Pancreas (tissue), 10 donors: Measurements from ENCODE around the gene ANXA9. TPM values are rescaled to one million over a fixed set of nuclear protein-coding genes. Genes with fewer than 3 reads are reported as not detected.

Source experiments
- ATAC-seq, 4 donors: fragments of 200-7000 bp; cut with Tn5 transposase; one replicate each; pipeline versions ENCODE4 v1.8.0 to v1.9.1; 2020; ENCODE audit warnings: mild to moderate bottlenecking in 4 of 4, moderate library complexity in 4 of 4
- DNase-seq, 6 donors: peaks; one replicate each; pipeline ENCODE4 v3.0.0-alpha.2; 2020
- FAIRE-seq: peaks from 2 replicates; lab custom pipeline; 2012; peaks lifted over from hg19 to GRCh38; lab: Jason Lieb, UNC
- H3K27ac ChIP-seq, 4 donors: fragments of 200-600 bp; sonication (generic); 1 replicate in 3 of 4; 2 replicates in 1 of 4; pipeline versions ENCODE4 v1.5.0 to v1.8.0; 2020
- H3K27me3 ChIP-seq, 4 donors: fragments of 200-600 bp; one replicate each; pipeline ENCODE4 v1.8.0; 2021
- H3K36me3 ChIP-seq, 3 donors: fragments of 200-600 bp; sonication (generic) in 1 of 3; one replicate each; pipeline versions ENCODE4 v1.5.0 to v1.8.0; 2020 to 2021
- H3K4me1 ChIP-seq, 3 donors: fragments of 200-600 bp; one replicate each; pipeline ENCODE4 v1.8.0; 2021
- H3K4me3 ChIP-seq, 4 donors: fragments of 200-600 bp; sonication (generic) in 2 of 4; one replicate each; pipeline versions ENCODE4 v1.5.0 to v1.8.0; 2020 to 2021
- H3K9me3 ChIP-seq, 4 donors: fragments of 200-600 bp; one replicate each; pipeline ENCODE4 v1.8.0; 2021
- CTCF ChIP-seq, 4 donors: fragments of 200-600 bp; sonication (generic) in 3 of 4; IDR thresholded peaks; one replicate each; pipeline versions ENCODE4 v1.5.0 to v1.8.0; 2021; ENCODE audit warnings: antibody characterized with exemption in 4 of 4
- WGBS, 2 donors: extraction: QIAGEN DNeasy Blood & Tissue Kit; methylation state at CpG; one replicate each; pipeline ENCODE4 v1.1.7; 2013; 5-methylcytosine and 5-hydroxymethylcytosine counted together
- intact Hi-C, 3 donors: fragments of 100-400 bp; cut with DNase I; formaldehyde crosslinking; loops; one replicate each; pipeline versions ENCODE4 v1.11.1 to v1.14.2; 2022
- polyA plus RNA-seq, 2 donors: library from polyadenylated mRNA; stranded (reverse); fragments of 200-250 nt; gene quantifications; one replicate each; pipeline ENCODE4 v1.2.3, GENCODE V29; 2013
- total RNA-seq, 6 donors: library from RNA; stranded (reverse); fragmentation: NEBNext Ultra II Directional in 4 of 6; extraction: Animal tissue kit (Norgen Biotek cat#: 25700) in 4 of 6; gene quantifications; one replicate each; pipeline versions ENCODE4 v1.2.1 to v1.2.4, GENCODE V29; 2021 to 2023
- donor health status: healthy with polysubstance abuse.
- donor health status: DM: no; HTN: no; CAD: no; lungs with moderate emphysema.
- donor health status: DM: no; HTN: no; CAD: no.
- donor health status: control.
- donor health status: control.
- donor health status: Bipolar disorder and iron deficiency.
- donor health status: DM: yes; HTN: yes; CAD: no.
- donor health status: DM: no; HTN: no; CAD: no.
- donor health status: DM: no; HTN: no; CAD: no.
- donor health status: DM: yes; HTN: yes; CAD: no.

ANXA9 gene
- total and polyA plus RNA-seq, 8 donors: 11.7 to 30.7 (median 15.8) TPM

- ATAC-seq (no peak), FAIRE-seq (no peak), DNase-seq (no peak)
- Histone ChIP-seq H3K27ac (no peak overlapping the region), H3K36me3 (peaks cover 0 to 14% (median 6%) of the 10 kb centered on the region in 3 donors), H3K4me3 (no peak overlapping the region), H3K4me1 (no peaks in the 10 kb centered on the region), H3K27me3 (no peaks in the 10 kb centered on the region), H3K9me3 (no peaks in the 10 kb centered on the region)
- 50 to 51% methylated on average over 4 of the region's 4 CpGs for WGBS, 2 donors
- no peak for TF ChIP-seq CTCF (IDR thresholded peaks at IDR 0.05)
- intact Hi-C loops: loop anchor here in 1 of 3 donors (10.0 kb wide), 1 partner anchor 178 kb away; no protein-coding TSS in a partner anchor
Measured at GRCh38 chr1:150992626-150993025, 10.5 kb downstream of the ANXA9 start.

GRCh38 chr1:150994248-150994647 is 12.2 kb downstream of the ANXA9 start:
- Histone ChIP-seq H3K9me3 (no peaks in the 10 kb centered on the region), H3K36me3 (peaks cover 0 to 30% (median 15%) of the 10 kb centered on the region in 3 donors), H3K4me3 (no peak overlapping the region), H3K27me3 (no peaks in the 10 kb centered on the region), H3K27ac (no peak overlapping the region), H3K4me1 (no peaks in the 10 kb centered on the region)
- WGBS, 2 donors: 56 to 59% methylated on average over 3 of the region's 3 CpGs
- FAIRE-seq (no peak), ATAC-seq (no peak), DNase-seq (no peak)
- TF ChIP-seq CTCF (IDR thresholded peaks at IDR 0.05): no peak
- intact Hi-C loops: loop anchor here in 1 of 3 donors (10.0 kb wide), 1 partner anchor 179 kb away; no protein-coding TSS in a partner anchor

GRCh38 chr1:150995460-150995859 is 13.4 kb downstream of the ANXA9 start:
- ATAC-seq (no peak), DNase-seq (no peak), FAIRE-seq (no peak)
- Histone ChIP-seq H3K9me3 (no peaks in the 10 kb centered on the region), H3K4me1 (no peaks in the 10 kb centered on the region), H3K27me3 (no peaks in the 10 kb centered on the region), H3K27ac (no peak overlapping the region), H3K36me3 (peaks cover 0 to 39% (median 21%) of the 10 kb centered on the region in 3 donors), H3K4me3 (no peak overlapping the region)
- no peak for TF ChIP-seq CTCF (IDR thresholded peaks at IDR 0.05)
- intact Hi-C loops: loop anchor here in 1 of 3 donors (10.0 kb wide), 1 partner anchor 181 kb away; no protein-coding TSS in a partner anchor
- WGBS, 2 donors: 58 to 62% methylated on average over 4 of the region's 4 CpGs

GRCh38 chr1:150995896-150996295 is 13.8 kb downstream of the ANXA9 start:
- H3K36me3 ChIP-seq: peaks cover 0 to 44% (median 21%) of the 10 kb centered on the region in 3 donors
- no peaks in the 10 kb centered on the region for H3K9me3 ChIP-seq
- intact Hi-C loops: loop anchor here in 1 of 3 donors (10.0 kb wide), 1 partner anchor 181 kb away; no protein-coding TSS in a partner anchor
- TF ChIP-seq CTCF (IDR thresholded peaks at IDR 0.05): peak; percentile 67 to 87 (median 75)
- DNase-seq (peak in 1 of 6 donors; percentile 43), FAIRE-seq (no peak), ATAC-seq (peak in 3 of 4 donors; percentile 58 to 79 (median 72))
- no peaks in the 10 kb centered on the region for H3K4me1 ChIP-seq
- WGBS, 2 donors: 45 to 54% methylated on average over 9 of the region's 9 CpGs
- no peak overlapping the region for H3K4me3 ChIP-seq
- no peak overlapping the region for H3K27ac ChIP-seq
- no peaks in the 10 kb centered on the region for H3K27me3 ChIP-seq
